ENCODE data around the gene RIOK1. TPM values are rescaled to one million over a fixed set of nuclear protein-coding genes. Genes with fewer than 3 reads are reported as not detected.

The RIOK1 gene
- total and polyA plus RNA-seq, 2 experiments from 2014 or later: 15.5 to 19.6 TPM

DNA sequence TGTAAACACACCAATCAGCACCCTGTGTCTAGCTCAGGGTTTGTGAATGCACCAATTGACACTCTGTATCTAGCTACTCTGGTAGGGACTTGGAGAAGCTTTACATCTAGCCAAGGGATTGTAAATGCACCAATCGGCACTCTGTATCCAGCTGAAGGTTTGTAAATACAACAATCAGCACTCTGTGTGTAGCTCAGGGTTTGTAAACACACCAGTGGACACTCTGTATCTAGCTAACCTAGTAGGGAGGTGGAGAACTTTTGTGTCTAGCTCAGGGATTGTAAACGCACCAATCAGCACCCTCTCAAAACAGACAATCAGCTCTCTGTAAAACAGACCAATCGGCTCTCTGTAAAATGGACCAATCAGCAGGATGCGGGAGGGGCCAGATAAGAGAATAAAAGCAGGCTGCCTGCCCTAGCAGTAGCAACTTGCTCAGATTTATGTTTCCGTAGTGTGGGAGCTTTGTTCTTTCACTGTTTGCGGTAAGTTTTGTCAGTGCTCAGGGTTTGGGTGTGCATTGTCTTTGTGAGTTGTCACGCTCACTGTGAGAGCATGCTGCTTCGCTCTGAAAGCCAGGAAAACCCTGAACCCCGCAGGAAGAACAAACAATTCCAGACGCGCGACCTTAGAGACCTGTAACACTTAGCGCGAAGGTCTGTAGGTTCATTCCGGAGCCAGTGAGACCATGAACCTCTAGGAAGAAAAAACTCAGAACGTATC lies 37.0 kb downstream of the RIOK1 start:
- H4K20me1 ChIP-seq (ENCODE audit: insufficient read depth, poor library complexity, severe bottlenecking): no peaks in the 10 kb centered on the region
- H3K36me3 ChIP-seq (replicated peaks; ENCODE audit: insufficient read depth, low read depth): no peaks in the 10 kb centered on the region
- H3K27ac ChIP-seq: no peak overlapping the region
- H3K9me2 ChIP-seq (replicated peaks; ENCODE audit: insufficient read depth): no peaks in the 10 kb centered on the region
- H3K4me1 ChIP-seq (ENCODE audit: insufficient read depth): no peaks in the 10 kb centered on the region
- no peaks in the 10 kb centered on the region for H3K27me3 ChIP-seq
- no peaks in the 10 kb centered on the region for H3K9me3 ChIP-seq (ENCODE audit: low read depth)
- H3K79me2 ChIP-seq: no peaks in the 10 kb centered on the region
- 83% methylated on average over 16 of the region's 16 CpGs for WGBS (ENCODE audit: low lambda C conversion rate, missing lambda C conversion rate)
- H2AFZ ChIP-seq: no peak overlapping the region
- peak overlapping the region; percentile 55 for H3K4me2 ChIP-seq
- no peak overlapping the region for H3K4me3 ChIP-seq
- DNase-seq (ENCODE audit: low spot score): no peak
- TF ChIP-seq, protein P1, sequence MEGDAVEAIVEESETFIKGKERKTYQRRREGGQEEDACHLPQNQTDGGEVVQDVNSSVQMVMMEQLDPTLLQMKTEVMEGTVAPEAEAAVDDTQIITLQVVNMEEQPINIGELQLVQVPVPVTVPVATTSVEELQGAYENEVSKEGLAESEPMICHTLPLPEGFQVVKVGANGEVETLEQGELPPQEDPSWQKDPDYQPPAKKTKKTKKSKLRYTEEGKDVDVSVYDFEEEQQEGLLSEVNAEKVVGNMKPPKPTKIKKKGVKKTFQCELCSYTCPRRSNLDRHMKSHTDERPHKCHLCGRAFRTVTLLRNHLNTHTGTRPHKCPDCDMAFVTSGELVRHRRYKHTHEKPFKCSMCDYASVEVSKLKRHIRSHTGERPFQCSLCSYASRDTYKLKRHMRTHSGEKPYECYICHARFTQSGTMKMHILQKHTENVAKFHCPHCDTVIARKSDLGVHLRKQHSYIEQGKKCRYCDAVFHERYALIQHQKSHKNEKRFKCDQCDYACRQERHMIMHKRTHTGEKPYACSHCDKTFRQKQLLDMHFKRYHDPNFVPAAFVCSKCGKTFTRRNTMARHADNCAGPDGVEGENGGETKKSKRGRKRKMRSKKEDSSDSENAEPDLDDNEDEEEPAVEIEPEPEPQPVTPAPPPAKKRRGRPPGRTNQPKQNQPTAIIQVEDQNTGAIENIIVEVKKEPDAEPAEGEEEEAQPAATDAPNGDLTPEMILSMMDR (IDR thresholded peaks at IDR 0.05; ENCODE audit: poor library complexity): no peak

DNA sequence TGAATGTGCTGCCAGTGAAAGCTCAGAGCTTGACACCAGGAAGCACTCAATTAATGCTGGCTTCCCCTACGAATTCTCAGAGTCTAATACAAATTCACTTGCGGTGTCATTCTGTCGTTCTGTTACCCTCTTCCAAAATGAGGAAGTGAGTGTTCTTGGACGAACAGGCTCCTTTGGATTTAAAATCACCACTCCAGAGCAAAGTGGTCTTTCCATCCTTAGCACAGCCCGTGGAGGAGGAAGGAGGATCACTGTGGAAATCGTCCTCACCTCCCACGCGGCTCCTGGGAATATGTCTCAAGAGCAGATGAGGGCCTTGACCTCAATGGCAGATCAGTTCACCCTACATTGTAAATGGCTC lies 41.7 kb downstream of the RIOK1 start:
- no peak overlapping the region for H2AFZ ChIP-seq
- TF ChIP-seq EZH2phosphoT487 (IDR thresholded peaks at IDR 0.05; ENCODE audit: low read depth, severe bottlenecking, unreplicated experiment): no peak
- no peak for TF ChIP-seq EZH2 (IDR thresholded peaks at IDR 0.05; ENCODE audit: borderline replicate concordance)
- TF ChIP-seq, protein P1 (IDR thresholded peaks at IDR 0.05; ENCODE audit: poor library complexity): no peak
- no peaks in the 10 kb centered on the region for H3K79me2 ChIP-seq
- no peaks in the 10 kb centered on the region for H3K9me3 ChIP-seq (ENCODE audit: low read depth)
- no peaks in the 10 kb centered on the region for H3K4me1 ChIP-seq (ENCODE audit: insufficient read depth)
- no peaks in the 10 kb centered on the region for H3K27me3 ChIP-seq
- no peak overlapping the region for H3K4me2 ChIP-seq
- no peaks in the 10 kb centered on the region for H3K9me2 ChIP-seq (replicated peaks; ENCODE audit: insufficient read depth)
- WGBS (ENCODE audit: low lambda C conversion rate, missing lambda C conversion rate): 91% methylated on average over 8 of the region's 8 CpGs
- no peaks in the 10 kb centered on the region for H4K20me1 ChIP-seq (ENCODE audit: insufficient read depth, poor library complexity, severe bottlenecking)
- DNase-seq (ENCODE audit: low spot score): no peak
- H3K4me3 ChIP-seq: no peak overlapping the region
- H3K36me3 ChIP-seq (replicated peaks; ENCODE audit: insufficient read depth, low read depth): no peaks in the 10 kb centered on the region
- no peak overlapping the region for H3K27ac ChIP-seq

DNA sequence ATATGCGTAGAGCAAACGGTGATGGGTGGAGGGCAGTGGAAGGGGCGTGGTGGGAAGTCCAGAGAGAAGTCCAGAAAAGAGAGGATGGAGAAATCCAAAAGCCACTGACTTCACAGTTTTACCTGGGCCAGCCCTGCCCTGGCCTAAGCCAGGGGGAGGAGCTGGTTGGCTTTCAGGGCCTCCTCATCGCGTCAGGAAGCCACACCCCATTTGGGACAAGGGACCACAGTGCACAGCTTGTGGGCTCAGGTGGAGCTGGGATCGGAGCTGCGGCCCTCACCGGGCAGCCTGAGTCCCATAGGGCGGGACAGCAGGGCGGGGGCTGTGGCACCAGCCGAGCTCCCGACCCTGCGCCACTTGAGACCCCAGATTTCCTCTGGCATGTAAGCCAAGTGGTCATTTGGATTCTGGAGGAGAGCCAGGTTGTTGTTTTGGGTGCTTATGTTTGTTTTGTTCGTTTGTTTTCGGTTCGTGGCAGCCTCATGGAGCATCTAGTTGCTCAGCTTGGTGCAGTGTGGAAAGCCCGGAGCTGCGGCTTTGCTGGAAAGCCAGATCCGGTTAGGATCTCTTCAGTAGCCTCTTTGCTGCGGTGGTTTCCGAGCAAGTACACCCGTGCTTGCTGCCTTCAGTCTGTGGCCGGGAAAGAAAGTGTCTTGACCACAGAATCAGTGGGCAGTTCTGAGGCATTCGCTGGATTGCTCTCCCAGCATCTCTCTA lies 42.2 kb downstream of the RIOK1 start:
- Histone ChIP-seq H3K79me2 (no peaks in the 10 kb centered on the region), H3K9me3 (ENCODE audit: low read depth) (no peaks in the 10 kb centered on the region), H3K27me3 (no peaks in the 10 kb centered on the region), H4K20me1 (ENCODE audit: insufficient read depth, poor library complexity, severe bottlenecking) (no peaks in the 10 kb centered on the region), H3K36me3 (replicated peaks; ENCODE audit: insufficient read depth, low read depth) (no peaks in the 10 kb centered on the region), H3K4me3 (no peak overlapping the region), H2AFZ (no peak overlapping the region), H3K9me2 (replicated peaks; ENCODE audit: insufficient read depth) (no peaks in the 10 kb centered on the region), H3K4me1 (ENCODE audit: insufficient read depth) (no peaks in the 10 kb centered on the region), H3K4me2 (no peak overlapping the region), H3K27ac (no peak overlapping the region)
- no peak for DNase-seq (ENCODE audit: low spot score)
- WGBS (ENCODE audit: low lambda C conversion rate, missing lambda C conversion rate): 67% methylated on average over 19 of the region's 24 CpGs
- TF ChIP-seq EZH2phosphoT487 (IDR thresholded peaks at IDR 0.05; ENCODE audit: low read depth, severe bottlenecking, unreplicated experiment) (no peak), EZH2 (IDR thresholded peaks at IDR 0.05; ENCODE audit: borderline replicate concordance) (no peak)
- TF ChIP-seq, protein P1 (IDR thresholded peaks at IDR 0.05; ENCODE audit: poor library complexity): no peak

Measured in hepatocyte (in vitro differentiated cells).